Adrenal gland (tissue), 5 donors: ENCODE data around the gene SPA17.

ENCODE experiments used
- CTCF ChIP-seq, 6 experiments: fragments of 450-650 bp in 4 of 6; fragments of 200-600 bp in 2 of 6; sonication (generic) in 1 of 6; IDR thresholded peaks; 1 replicate in 5 of 6; 2 replicates in 1 of 6; pipeline versions ENCODE4 v1.5.1 to v1.8.0; 2016 to 2021; ENCODE audit warnings: antibody characterized with exemption in 6 of 6, mild to moderate bottlenecking in 2 of 6, moderate library complexity in 1 of 6
- POLR2A ChIP-seq, 2 donors: fragments of 450-650 bp; IDR thresholded peaks; one replicate each; pipeline ENCODE4 v1.6.1; 2017; ENCODE audit warnings: antibody characterized with exemption in 2 of 2, mild to moderate bottlenecking in 2 of 2, moderate library complexity in 1 of 2
- donor health status: DM: no; HTN: no; CAD: no.

- TF ChIP-seq CTCF (IDR thresholded peaks at IDR 0.05) (peak in 1 of 6 experiments; percentile 20), POLR2A (IDR thresholded peaks at IDR 0.05) (no peak)
Measured at GRCh38 chr11:124633355-124633754, 40.3 kb upstream of the SPA17 start.
